PC-9 (cell line): Measurements from ENCODE around the gene DNASE1L1. TPM values are rescaled to one million over a fixed set of nuclear protein-coding genes. Genes with fewer than 3 reads are reported as not detected.

Experiments
- BruUV-seq: library from RNA; stranded (reverse); fragments of 400-500 nt; replicated peaks from 2 replicates; lab custom pipeline; 2021; lab: Mats Ljungman, UMichigan
- CTCF ChIA-PET: fragments of 300-600 bp; sonication (Branson Sonifier 250); formaldehyde crosslinking; loops from one replicate; lab custom pipeline; 2022; ENCODE audit warnings: antibody characterized with exemption; lab: Charles Lee
- POLR2A ChIA-PET: fragments of 300-600 bp; sonication (Branson Sonifier 250); formaldehyde crosslinking; loops from one replicate; lab custom pipeline; 2022; ENCODE audit warnings: antibody characterized with exemption; ENCODE audit not compliant: unreplicated experiment; lab: Charles Lee
- DNase-seq, 2 experiments: peaks; one replicate each; pipeline versions ENCODE4 v3.0.0 to v3.0.0-alpha.2; 2015 to 2022; ENCODE audit warnings: mixed read lengths in 1 of 2
- H2AFZ ChIP-seq: fragments of 200-600 bp; sonication (generic); 2 replicates; pipeline ENCODE4 v1.8.1; 2017; ENCODE audit warnings: antibody characterized with exemption
- H3F3A ChIP-seq: fragments of 200-600 bp; sonication (generic); 2 replicates; pipeline ENCODE4 v1.8.1; 2017; ENCODE audit warnings: antibody characterized with exemption, mild to moderate bottlenecking, low read depth; ENCODE audit not compliant: insufficient read depth
- H3K27ac ChIP-seq: fragments of 200-600 bp; sonication (generic); 2 replicates; pipeline ENCODE4 v1.6.1; 2016; ENCODE audit warnings: mixed run types
- H3K27me3 ChIP-seq: fragments of 200-600 bp; sonication (generic); 2 replicates; pipeline ENCODE4 v1.6.1; 2016; ENCODE audit warnings: low read depth, mixed run types; ENCODE audit not compliant: insufficient read depth
- H3K36me3 ChIP-seq: fragments of 200-600 bp; sonication (generic); 2 replicates; pipeline ENCODE4 v1.6.1; 2016; ENCODE audit warnings: low read depth, mixed run types
- H3K4me1 ChIP-seq: fragments of 200-600 bp; sonication (generic); replicated peaks from 2 replicates; pipeline ENCODE4 v1.6.1; 2016; ENCODE audit warnings: mixed run types; ENCODE audit not compliant: insufficient read depth
- H3K4me2 ChIP-seq: fragments of 200-600 bp; sonication (generic); 2 replicates; pipeline ENCODE4 v1.6.1; 2017; ENCODE audit warnings: mixed run types
- H3K4me3 ChIP-seq: fragments of 200-600 bp; sonication (generic); 2 replicates; pipeline ENCODE4 v1.6.1; 2016; ENCODE audit warnings: mixed run types
- H3K79me2 ChIP-seq: fragments of 200-600 bp; sonication (generic); 2 replicates; pipeline ENCODE4 v1.6.1; 2017; ENCODE audit warnings: low read depth, mixed run types
- H3K9me2 ChIP-seq: fragments of 200-600 bp; sonication (generic); 2 replicates; pipeline ENCODE4 v1.8.1; 2017; ENCODE audit warnings: mild to moderate bottlenecking; ENCODE audit not compliant: insufficient read depth
- H3K9me3 ChIP-seq: fragments of 200-600 bp; sonication (generic); 2 replicates; pipeline ENCODE4 v1.8.1; 2016; ENCODE audit warnings: low read depth; ENCODE audit not compliant: insufficient read depth
- H4K20me1 ChIP-seq: fragments of 200-600 bp; sonication (generic); 2 replicates; pipeline ENCODE4 v1.8.1; 2017; ENCODE audit not compliant: insufficient read depth
- EZH2 ChIP-seq: fragments of 200-600 bp; sonication (generic); IDR thresholded peaks from 2 replicates; pipeline ENCODE4 v1.8.0; 2017; ENCODE audit warnings: antibody characterized with exemption, low read depth
- intact Hi-C: fragments of 100-400 bp; cut with micrococcal nuclease; formaldehyde crosslinking; loops from one replicate; pipeline ENCODE4 v1.10.0; 2022; ENCODE audit not compliant: unreplicated experiment
- total RNA-seq: library from RNA; stranded (reverse); gene quantifications from 2 replicates; pipeline ENCODE4 v1.2.3, GENCODE V29; 2021
- TF ChIP-seq, protein P1 (sequence below): fragments of 200-600 bp; sonication (generic); conservative IDR thresholded peaks from 2 replicates; pipeline ENCODE4 v1.6.1; 2017; ENCODE audit warnings: mixed run types, antibody characterized with exemption, mild to moderate bottlenecking, moderate library complexity

Gene DNASE1L1
- total RNA-seq, 1 experiment from 2014 or later: 28.3 TPM

DNA sequence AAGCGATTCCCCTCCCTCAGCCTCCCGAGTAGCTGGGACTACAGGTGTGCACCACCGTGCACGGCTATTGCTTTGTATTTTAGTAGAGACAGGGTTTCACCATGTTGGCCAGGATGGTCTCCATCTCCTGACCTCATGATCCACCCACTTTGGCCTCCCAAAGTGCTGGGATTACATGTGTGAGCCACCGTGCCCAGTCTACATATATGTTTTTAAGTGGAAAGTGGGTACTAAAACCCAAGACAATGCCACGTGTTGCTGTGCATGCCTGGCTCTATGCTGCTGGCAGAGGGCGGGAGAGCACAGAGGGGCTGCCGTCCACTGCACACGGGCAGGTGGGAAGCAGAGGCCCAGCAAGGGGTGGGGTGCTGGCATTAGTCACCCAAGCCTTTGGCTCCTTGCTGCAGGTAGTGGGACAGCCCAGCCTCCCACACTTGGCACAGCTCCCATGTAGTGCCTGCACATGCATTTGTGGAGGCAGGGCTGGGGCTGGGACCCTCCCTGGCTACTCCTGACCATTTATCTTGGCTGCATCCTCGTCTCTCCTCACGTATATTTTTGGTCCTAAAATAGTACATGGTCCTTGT lies 26.5 kb downstream of the DNASE1L1 start:
- POLR2A ChIA-PET: interaction anchor here (0.5 to 0.7 kb wide), 3 partner anchors 11 to 160 kb away, joined by 3 to 5 read pairs (median 3); no protein-coding TSS in a partner anchor
- no peaks in the 10 kb centered on the region for H3K9me3 ChIP-seq
- no peak overlapping the region for H2AFZ ChIP-seq
- peaks cover 12% of the 10 kb centered on the region; the same call in 1 of the 2 replicates for H3K79me2 ChIP-seq
- BruUV-seq: no TSS peak
- H3F3A ChIP-seq: no peaks in the 10 kb centered on the region
- H3K4me3 ChIP-seq: no peak overlapping the region
- no peaks in the 10 kb centered on the region for H3K4me1 ChIP-seq
- no peak overlapping the region for H3K27ac ChIP-seq
- H3K9me2 ChIP-seq: no peaks in the 10 kb centered on the region
- H3K27me3 ChIP-seq: no peaks in the 10 kb centered on the region
- TF ChIP-seq, protein P1, sequence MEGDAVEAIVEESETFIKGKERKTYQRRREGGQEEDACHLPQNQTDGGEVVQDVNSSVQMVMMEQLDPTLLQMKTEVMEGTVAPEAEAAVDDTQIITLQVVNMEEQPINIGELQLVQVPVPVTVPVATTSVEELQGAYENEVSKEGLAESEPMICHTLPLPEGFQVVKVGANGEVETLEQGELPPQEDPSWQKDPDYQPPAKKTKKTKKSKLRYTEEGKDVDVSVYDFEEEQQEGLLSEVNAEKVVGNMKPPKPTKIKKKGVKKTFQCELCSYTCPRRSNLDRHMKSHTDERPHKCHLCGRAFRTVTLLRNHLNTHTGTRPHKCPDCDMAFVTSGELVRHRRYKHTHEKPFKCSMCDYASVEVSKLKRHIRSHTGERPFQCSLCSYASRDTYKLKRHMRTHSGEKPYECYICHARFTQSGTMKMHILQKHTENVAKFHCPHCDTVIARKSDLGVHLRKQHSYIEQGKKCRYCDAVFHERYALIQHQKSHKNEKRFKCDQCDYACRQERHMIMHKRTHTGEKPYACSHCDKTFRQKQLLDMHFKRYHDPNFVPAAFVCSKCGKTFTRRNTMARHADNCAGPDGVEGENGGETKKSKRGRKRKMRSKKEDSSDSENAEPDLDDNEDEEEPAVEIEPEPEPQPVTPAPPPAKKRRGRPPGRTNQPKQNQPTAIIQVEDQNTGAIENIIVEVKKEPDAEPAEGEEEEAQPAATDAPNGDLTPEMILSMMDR: no peak
- TF ChIP-seq EZH2: no peak
- DNase-seq: no peak
- H3K36me3 ChIP-seq: no peaks in the 10 kb centered on the region
- intact Hi-C loops: no loop called here
- no peaks in the 10 kb centered on the region for H4K20me1 ChIP-seq
- H3K4me2 ChIP-seq: no peak overlapping the region
- CTCF ChIA-PET: interaction anchor here (2.1 kb wide), 1 partner anchor 9 kb away, joined by 9 read pairs; no protein-coding TSS in a partner anchor

DNA sequence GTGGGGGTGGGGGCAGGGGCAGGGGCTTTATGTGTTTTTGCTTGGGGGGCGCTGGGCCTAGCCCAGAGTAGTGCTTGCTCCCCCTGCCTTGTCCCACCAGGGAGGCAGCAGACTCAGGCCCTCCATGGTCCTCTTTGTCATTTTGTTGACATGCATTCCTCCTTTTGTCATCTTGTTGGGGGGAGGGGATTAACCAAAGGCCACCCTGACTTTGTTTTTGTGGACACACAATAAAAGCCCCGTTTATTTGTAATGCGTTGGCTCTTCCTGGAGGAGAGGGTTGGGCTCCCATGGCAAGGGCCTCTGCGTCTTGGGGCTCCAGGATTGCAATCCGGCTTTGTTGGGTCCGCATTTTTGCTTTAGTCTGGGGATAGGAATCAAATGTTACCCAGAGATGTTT lies 27.8 kb downstream of the DNASE1L1 start:
- no TSS peak for BruUV-seq
- H3F3A ChIP-seq: no peaks in the 10 kb centered on the region
- TF ChIP-seq EZH2: no peak
- TF ChIP-seq, protein P1: no peak
- no peak overlapping the region for H3K27ac ChIP-seq
- H4K20me1 ChIP-seq: no peaks in the 10 kb centered on the region
- no peaks in the 10 kb centered on the region for H3K4me1 ChIP-seq
- H3K4me3 ChIP-seq: no peak overlapping the region
- DNase-seq: no peak
- H3K4me2 ChIP-seq: no peak overlapping the region
- no peaks in the 10 kb centered on the region for H3K36me3 ChIP-seq
- POLR2A ChIA-PET: interaction anchor here (0.5 to 0.6 kb wide), 2 partner anchors 17 to 151 kb away, joined by 3 to 5 read pairs; no protein-coding TSS in a partner anchor
- H3K27me3 ChIP-seq: no peaks in the 10 kb centered on the region
- no peaks in the 10 kb centered on the region for H3K9me2 ChIP-seq
- intact Hi-C loops: no loop called here
- H2AFZ ChIP-seq: no peak overlapping the region
- H3K9me3 ChIP-seq: no peaks in the 10 kb centered on the region
- peaks cover 12% of the 10 kb centered on the region; the same call in 1 of the 2 replicates for H3K79me2 ChIP-seq
- CTCF ChIA-PET: no interaction called here

GRCh38 chrX:154380787-154381186 lies 28.3 kb downstream of the DNASE1L1 start:
- no peaks in the 10 kb centered on the region for H3K9me3 ChIP-seq
- H3F3A ChIP-seq: no peaks in the 10 kb centered on the region
- H3K27ac ChIP-seq: no peak overlapping the region
- H3K4me2 ChIP-seq: peak overlapping the region; percentile 69; the same call in 1 of the 2 replicates
- TF ChIP-seq, protein P1: no peak
- TF ChIP-seq EZH2: no peak
- H3K4me1 ChIP-seq: no peaks in the 10 kb centered on the region
- no TSS peak for BruUV-seq
- H3K36me3 ChIP-seq: no peaks in the 10 kb centered on the region
- ChIA-PET POLR2A (interaction anchor here (0.6 kb wide), 2 partner anchors 109 to 151 kb away, joined by 4 to 5 read pairs; no protein-coding TSS in a partner anchor), CTCF (no interaction called here)
- H4K20me1 ChIP-seq: no peaks in the 10 kb centered on the region
- H2AFZ ChIP-seq: no peak overlapping the region
- H3K9me2 ChIP-seq: no peaks in the 10 kb centered on the region
- H3K79me2 ChIP-seq: peaks cover 12% of the 10 kb centered on the region; the same call in 1 of the 2 replicates
- intact Hi-C loops: no loop called here
- H3K4me3 ChIP-seq: no peak overlapping the region
- no peak for DNase-seq
- no peaks in the 10 kb centered on the region for H3K27me3 ChIP-seq
